GM20000 (cell line): ENCODE measurements around the gene FRMD4A.

Source experiments
- DNase-seq: peaks from one replicate; pipeline ENCODE4 v3.0.0; 2012; ENCODE audit warnings: low spot score
- TF ChIP-seq, protein P1 (sequence below): IDR thresholded peaks from 2 replicates; pipeline ENCODE4 v1.5.1; 2012; ENCODE audit warnings: mild to moderate bottlenecking, control low read depth; ENCODE audit errors: extremely low read depth, missing control alignments

FRMD4A gene

GRCh38 chr10:13700473-13701144 is 630.1 kb downstream of the FRMD4A start:
- DNase-seq: no peak
- TF ChIP-seq, protein P1, sequence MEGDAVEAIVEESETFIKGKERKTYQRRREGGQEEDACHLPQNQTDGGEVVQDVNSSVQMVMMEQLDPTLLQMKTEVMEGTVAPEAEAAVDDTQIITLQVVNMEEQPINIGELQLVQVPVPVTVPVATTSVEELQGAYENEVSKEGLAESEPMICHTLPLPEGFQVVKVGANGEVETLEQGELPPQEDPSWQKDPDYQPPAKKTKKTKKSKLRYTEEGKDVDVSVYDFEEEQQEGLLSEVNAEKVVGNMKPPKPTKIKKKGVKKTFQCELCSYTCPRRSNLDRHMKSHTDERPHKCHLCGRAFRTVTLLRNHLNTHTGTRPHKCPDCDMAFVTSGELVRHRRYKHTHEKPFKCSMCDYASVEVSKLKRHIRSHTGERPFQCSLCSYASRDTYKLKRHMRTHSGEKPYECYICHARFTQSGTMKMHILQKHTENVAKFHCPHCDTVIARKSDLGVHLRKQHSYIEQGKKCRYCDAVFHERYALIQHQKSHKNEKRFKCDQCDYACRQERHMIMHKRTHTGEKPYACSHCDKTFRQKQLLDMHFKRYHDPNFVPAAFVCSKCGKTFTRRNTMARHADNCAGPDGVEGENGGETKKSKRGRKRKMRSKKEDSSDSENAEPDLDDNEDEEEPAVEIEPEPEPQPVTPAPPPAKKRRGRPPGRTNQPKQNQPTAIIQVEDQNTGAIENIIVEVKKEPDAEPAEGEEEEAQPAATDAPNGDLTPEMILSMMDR: no peak

GRCh38 chr10:13699216-13699615 is 631.5 kb downstream of the FRMD4A start:
- TF ChIP-seq, protein P1: no peak

DNA sequence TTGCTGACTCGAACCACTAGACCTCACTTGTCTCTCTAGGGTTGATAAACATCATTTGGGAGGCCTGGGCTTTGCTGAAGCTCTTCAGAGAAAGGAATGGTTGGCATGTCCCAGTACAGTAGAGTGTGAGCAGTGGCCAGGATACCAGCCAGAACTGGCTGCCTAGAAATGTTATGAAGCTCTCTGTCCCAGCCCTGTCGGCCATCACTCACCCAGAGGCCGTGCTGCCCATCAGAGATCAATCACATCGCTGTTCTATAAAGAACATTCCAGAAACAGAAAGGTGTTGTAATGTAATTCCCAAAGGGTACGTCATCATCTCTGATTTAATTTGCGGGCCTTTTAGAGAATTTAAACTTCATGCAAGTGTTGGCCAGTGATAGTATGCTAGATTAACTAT is 632.5 kb downstream of the FRMD4A start:
- DNase-seq: no peak
- TF ChIP-seq, protein P1: no peak

More at GRCh38 chr10:13699216-13699615, 631.5 kb downstream of the FRMD4A start:
- DNase-seq: no peak

DNA sequence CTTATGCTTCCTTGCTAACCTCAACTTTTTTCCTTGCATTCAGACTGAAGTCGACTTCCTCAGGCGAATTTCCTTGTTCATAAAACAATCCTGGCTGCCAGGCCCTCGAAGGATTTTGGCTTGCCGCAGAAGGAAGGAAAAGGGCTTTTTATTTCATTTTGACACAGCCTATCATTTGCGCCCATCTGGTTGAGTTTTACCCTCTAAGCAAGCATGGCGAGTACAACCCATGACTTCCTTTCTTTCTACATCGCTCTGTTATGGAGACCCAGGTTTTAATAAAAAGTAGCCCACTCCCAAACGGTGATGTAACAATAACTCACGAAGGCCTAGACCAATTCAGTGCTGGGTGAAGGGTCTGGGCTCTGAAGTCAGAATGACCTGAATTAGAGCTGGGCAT is 634.7 kb downstream of the FRMD4A start:
- TF ChIP-seq, protein P1: no peak
- no peak for DNase-seq

DNA sequence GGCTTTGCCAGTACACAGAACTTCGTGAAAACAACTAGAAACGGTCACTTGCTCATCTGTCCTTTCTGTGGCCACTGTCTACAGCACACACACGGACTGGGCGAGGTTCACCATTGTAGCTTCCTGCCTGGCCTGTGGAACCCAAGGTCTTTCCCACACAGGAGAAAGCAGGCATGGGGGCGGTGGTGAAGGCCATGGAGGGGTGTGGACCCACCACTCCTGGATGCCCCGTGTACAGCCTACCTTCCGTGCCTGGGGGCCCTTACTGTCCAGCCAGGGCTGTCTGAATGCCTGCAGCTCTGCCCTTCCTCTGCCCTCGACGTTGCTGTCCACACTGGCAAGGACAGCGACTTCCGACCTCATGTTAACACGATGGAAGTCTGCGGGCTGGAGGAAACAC is 635.1 kb downstream of the FRMD4A start:
- DNase-seq: no peak
- TF ChIP-seq, protein P1: no peak

- TF ChIP-seq, protein P1: no peak
- DNase-seq: no peak
Measured at GRCh38 chr10:13693783-13694700, 636.7 kb downstream of the FRMD4A start.

DNA sequence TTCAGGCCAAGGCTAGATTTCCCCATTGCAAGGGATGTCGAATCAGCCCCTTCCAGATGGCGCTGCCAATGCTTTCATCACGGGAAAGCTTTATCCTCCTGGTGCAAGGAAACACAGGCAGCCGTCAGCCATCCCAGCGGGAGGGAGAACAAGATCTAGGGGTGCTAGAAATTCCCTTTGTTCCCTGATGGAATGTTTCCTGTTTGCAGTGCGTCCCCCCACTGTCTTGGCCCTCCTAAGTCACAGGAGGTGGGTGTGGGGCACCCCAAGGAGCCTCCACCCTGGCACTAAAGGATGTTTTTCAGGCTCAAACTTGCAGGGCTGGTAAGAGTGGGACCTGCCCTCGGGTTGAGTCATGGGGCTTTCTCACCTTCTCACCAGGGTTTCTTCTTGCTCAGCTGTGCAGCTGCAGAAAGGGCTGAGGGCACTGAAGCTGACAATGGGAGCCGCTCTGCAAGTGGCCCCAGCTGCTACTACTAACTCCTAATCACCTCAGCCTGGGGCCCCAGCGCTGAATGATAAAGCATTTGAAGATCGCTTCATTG is 640.4 kb downstream of the FRMD4A start:
- no peak for DNase-seq
- TF ChIP-seq, protein P1: no peak
